ENCODE measurements around the gene INPP5F.

The INPP5F gene

DNA sequence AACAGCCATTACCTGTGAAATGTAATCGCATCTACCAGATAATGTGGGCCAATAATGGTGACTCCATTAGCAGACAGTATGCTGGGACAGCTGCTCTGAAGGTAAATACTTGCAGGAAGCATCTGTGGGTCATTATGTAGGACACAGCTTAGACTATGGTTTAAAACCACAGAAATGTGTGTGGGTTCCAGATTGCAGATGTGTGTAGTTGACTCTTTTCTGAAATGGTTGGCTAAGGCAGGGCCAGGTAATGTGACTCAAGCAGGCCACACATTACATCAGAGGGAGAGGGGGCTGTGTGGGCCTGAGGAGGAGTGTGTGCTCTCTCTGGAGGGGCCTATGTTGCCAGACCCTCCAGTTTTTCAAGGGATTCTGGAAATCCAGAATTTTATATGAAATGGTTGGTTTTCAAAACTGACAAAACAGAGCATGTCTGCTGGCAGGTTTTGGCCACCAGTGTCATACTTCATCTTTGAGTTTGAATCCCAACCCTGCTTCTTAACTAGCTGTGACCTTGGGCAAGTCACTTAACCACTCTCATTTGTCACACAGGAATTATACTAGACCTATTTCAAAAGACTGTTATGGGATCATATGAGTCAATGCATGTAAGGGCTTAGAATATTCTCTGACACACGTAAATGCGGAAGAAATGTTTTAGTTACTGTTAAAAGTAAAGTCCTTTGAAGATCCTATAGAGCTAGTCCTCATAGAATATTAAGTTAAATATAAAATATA, 82.3 kb downstream of the INPP5F start:
- FAIRE-seq = no peak
- no peak for DNase-seq (ENCODE audit: insufficient read length, low spot score)

DNA sequence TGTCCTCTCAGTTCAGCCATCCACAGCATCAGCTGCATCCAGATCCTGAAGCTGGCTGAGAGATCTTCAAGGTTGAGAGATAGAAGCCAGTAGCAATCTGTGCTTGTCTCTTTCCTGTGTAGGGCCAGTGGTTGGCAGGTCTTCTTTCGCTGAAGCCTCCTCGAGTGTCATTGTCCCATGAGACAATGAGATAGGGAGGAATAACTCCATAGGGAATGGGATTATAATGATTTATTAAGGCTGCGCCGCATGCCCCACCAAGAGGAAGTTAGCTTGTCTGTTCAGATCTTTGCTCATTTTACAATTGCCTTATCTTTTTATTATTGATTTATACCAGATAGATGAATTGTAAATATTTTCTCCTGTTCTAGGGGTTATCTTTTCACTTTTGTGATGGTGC, 85.3 kb downstream of the INPP5F start:
- DNase-seq (ENCODE audit: insufficient read length, low spot score) (no peak), FAIRE-seq (no peak)

- FAIRE-seq = no peak
- DNase-seq (ENCODE audit: insufficient read length, low spot score) = no peak
These were observed 86.8 kb downstream of the INPP5F start for GRCh38 chr10:119812684-119813083.

DNA sequence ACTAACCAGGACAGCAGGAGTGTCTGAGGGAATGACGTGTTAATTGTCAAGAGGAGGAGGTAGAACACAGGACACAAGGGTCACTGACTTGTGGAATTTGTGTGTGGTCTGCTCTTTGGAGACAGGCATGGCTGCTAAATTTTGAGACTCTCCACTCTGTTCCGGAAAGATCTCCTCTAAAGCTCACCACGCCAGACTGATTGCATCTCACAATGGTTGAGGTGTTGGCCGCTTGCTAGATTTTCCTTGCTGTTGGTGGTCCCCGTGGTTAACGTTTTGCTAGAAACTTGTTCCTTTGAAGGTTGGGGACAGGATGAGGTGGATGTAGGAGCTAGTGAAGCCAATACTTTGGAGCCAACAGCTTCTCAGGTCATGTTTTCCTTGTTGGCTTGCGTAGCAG, 89.8 kb downstream of the INPP5F start:
- FAIRE-seq (no peak), DNase-seq (ENCODE audit: insufficient read length, low spot score) (no peak)

DNA sequence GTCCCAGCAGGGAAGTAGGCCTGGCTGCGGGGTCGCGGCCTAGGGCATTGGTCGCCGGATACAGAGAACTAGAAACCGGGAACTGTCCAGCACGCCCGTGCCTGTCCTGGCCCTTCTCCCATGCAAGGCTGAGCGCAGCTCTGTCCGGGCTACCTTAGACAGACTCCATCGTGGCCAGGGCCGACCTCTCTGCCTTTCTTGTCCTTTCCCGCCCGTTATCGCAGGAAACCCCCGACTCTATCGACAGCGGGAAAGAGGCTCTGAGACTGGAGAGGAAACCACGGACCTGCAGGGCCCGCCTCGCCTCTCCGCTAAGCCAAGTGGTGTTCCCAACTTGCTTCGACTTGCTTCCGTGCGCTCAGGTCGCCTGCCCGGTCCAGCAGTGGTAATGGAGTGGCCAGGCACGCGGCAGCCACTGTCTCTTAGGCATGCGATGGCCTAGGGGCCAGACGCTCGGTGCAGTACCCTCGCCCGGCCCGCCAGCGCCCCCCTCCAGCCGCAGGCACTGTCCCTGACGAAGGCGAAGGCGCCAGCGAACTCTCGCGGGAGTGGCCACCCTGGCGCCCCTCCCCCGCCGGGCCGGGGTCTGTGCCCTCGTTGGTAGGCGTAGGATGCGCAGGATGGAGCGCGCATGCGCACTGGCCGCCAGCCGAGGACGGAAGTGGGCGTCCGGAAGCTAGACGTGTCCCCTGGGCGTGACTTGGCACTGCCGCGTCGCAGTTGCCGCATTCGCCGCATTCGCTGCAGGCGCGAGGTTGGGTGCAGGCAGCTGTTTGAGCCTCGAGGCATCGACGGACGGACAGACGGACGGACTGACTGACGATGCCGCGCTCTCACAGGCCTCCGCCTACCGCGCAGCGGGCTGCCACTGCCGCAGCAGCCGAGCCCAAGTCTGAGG, 92.4 kb downstream of the INPP5F start:
- FAIRE-seq = no peak
- DNase-seq (ENCODE audit: insufficient read length, low spot score) = no peak

- FAIRE-seq (no peak), DNase-seq (ENCODE audit: insufficient read length, low spot score) (no peak)
These were observed 93.0 kb downstream of the INPP5F start for GRCh38 chr10:119818889-119819270.

GRCh38 chr10:119821182-119821581, 95.3 kb downstream of the INPP5F start:
- no peak for FAIRE-seq
- no peak for DNase-seq (ENCODE audit: insufficient read length, low spot score)

GRCh38 chr10:119824299-119824698, 98.4 kb downstream of the INPP5F start:
- no peak for FAIRE-seq
- DNase-seq (ENCODE audit: insufficient read length, low spot score) = no peak

- FAIRE-seq = no peak
- no peak for DNase-seq (ENCODE audit: insufficient read length, low spot score)
These were observed 100.9 kb downstream of the INPP5F start for GRCh38 chr10:119826771-119827170.

GRCh38 chr10:119827430-119827829, 101.6 kb downstream of the INPP5F start:
- DNase-seq (ENCODE audit: insufficient read length, low spot score) (no peak), FAIRE-seq (no peak)

GRCh38 chr10:119829429-119829828, 103.6 kb downstream of the INPP5F start:
- no peak for DNase-seq (ENCODE audit: insufficient read length, low spot score)
- no peak for FAIRE-seq

DNA sequence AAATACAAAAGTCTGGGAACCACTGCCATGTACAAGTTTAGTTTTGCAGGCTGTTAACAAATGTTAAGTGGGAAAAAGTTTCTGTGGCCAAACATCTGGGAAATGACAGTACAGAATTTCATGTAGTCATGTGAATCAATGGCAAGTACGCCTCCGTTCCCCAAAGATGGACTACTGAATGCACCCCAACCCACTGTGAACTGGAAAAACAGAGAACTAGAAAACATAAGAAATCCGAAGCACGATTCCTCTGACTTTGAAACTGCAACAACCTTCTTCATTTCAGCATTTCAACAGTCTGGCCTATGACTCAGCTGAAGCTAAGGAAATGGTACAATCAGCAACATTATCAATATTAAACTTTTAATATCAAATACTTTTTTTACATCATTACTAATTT, 105.0 kb downstream of the INPP5F start:
- FAIRE-seq = no peak
- no peak for DNase-seq (ENCODE audit: insufficient read length, low spot score)

DNA sequence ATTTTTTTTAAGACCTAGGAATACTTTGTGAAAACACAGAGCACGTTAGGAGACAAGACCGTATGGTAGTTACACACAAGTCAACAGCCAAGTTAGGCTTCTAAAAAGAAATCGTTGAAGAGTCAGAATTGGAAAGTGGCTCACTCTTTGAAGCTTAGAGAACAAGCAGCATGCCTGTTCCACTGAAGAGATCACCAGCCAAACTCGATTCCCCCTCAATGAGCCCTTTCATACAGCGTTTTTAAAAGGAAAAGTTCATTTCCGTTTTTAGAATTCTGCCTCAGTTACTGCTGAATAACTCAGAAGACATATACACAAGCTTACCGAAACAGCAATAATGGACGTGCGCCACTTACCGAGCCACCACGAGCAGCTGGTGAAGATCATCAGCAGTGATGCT, 105.8 kb downstream of the INPP5F start:
- FAIRE-seq (no peak), DNase-seq (ENCODE audit: insufficient read length, low spot score) (no peak)

- FAIRE-seq (no peak), DNase-seq (ENCODE audit: insufficient read length, low spot score) (no peak)
These were observed 107.1 kb downstream of the INPP5F start for GRCh38 chr10:119832951-119833350.

DNA sequence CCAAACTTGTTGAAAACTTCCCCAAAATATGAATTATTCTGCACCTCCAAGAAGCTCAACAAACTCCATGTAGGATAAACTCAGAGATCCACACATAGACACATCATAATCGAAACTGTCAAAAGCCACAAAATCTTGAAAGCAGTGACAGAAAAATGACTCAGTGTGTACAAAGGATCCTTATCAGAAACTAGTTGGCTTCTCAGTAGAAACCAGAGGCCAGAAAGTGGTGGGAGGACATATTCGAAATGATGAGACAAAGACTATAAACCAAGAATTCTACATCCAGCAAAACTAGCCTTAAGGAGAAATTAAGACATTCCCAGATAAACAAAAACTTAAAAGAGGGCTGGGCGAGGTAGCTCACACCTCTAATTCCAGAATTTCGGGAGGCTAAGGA, 108.3 kb downstream of the INPP5F start:
- FAIRE-seq = no peak
- DNase-seq (ENCODE audit: insufficient read length, low spot score) = no peak

DNA sequence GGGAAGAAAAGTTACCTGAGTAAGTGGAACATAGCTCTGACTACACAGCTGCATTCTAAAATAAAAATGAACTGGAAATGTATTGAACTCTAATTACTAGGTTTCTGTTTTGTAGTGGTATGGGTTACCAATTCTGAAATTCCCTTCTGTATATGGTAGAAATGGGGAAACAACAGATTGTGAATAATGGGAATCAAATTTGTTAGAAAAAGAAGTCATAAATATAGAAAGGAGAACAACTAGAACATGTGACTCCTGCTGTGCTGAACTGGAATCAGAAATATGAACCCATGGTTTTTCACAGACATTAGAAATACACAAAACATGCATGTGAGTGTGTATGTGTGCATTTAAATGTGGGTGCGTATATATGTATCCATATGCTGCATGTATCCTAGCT, 119.8 kb downstream of the INPP5F start:
- no peak for FAIRE-seq
- no peak for DNase-seq (ENCODE audit: insufficient read length, low spot score)

DNA sequence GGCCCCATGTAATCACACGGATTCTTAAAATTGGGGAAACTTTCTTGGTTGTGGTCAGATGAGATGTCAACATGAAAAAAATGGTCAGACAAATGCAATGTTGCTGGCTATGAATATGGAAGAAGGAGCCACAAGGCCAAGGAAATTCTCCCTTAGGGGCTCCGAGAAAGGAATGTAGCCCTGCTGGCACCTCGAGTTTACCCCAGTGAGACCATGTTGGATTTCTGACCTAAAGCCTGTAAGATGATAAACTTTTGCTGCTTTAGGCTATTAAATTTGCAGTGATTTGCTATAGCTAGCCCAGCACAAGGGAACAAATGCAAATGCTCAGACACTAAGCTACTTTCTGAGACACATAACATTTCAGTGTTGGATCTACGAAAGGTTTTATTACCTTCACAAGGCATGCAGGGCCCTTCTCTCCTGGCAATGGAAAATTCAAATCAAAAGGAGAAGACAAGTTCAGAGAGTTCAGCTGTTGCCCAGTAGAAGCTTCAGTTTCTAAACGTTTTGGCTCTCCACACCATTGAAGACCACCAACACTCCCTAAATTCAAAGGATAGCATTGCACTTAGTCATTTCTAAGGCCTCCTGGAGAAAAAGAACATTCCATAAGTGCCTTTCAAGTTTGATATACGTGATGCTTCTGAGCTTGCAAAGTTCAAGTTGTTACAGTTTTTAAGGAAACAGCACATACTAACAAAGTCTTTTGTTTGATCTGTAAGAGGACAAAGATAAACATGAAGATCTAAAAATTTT, 123.4 kb downstream of the INPP5F start:
- FAIRE-seq = no peak
- peak; percentile 50 for DNase-seq (ENCODE audit: insufficient read length, low spot score)

DNA sequence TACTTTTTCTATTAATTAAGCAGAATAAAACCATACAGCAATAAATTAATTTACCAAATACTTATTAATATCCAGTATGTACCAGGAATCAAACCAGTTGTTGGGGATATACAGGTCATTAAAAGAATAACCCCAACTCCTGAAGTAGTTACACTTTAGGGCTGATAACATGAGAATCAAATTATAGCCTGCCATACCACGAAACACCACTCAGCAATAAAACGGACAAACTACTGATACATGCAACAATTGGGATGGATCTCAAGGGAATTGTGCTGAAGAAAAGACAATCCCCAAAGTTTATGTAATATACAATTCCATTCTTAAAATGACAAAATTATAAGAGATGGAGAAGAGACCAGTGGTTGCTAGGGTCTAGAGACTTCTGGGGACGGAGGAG, 124.1 kb downstream of the INPP5F start:
- no peak for FAIRE-seq
- DNase-seq (ENCODE audit: insufficient read length, low spot score) = no peak

DNA sequence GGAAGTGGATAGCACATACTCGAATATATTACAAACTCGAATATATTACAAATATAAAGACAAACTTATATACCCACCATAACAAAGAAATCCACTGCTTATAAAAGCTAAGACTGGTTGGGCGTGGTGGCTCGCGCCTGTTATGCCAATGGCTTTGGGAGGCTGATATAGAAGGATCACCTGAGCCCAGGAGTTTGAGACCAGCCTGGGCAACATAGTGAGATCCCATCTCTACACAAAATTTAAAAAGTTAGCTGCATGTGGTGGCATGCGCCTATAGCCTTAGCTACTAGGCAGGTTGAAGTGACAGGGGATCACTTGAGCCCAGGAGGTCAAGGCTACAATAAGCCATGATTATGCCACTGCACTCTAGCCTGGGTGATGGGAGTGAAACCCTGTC, 126.4 kb downstream of the INPP5F start:
- DNase-seq (ENCODE audit: insufficient read length, low spot score) (no peak), FAIRE-seq (no peak)

DNA sequence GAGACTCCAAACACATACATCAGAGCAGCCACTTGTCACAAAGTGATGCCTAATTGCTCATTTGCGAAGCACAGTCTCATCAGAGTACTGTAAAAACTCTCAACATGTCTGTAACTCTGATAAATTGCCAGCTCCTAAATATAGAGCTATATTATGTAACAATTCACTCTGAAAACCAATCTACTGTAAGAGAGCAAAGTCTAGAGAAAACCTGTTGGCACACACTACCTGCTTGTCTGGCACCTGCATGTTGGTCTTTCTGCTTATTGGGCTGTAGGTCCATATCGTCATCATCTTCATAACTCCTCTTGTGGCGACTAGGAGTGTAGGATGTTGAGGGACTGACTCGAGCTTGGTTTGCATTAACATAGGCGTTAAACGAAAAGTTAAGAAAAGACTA, 127.0 kb downstream of the INPP5F start:
- DNase-seq (ENCODE audit: insufficient read length, low spot score) (no peak), FAIRE-seq (no peak)

- FAIRE-seq (no peak), DNase-seq (ENCODE audit: insufficient read length, low spot score) (no peak)
These were observed 127.7 kb downstream of the INPP5F start for GRCh38 chr10:119853574-119853973.

Measured in HTR-8/SVneo (cell line).